GM10248 (cell line): ENCODE results near the gene LCN12.

Experiments used
- CTCF ChIA-PET: fragments of 300-600 bp; sonication (Branson Sonifier 250); formaldehyde crosslinking; extraction: SDS; loops from one replicate; lab custom pipeline; 2021; ENCODE audit warnings: antibody characterized with exemption; lab: Yijun Ruan, JAX
- POLR2A ChIA-PET: fragments of 350-650 bp; sonication (Branson Sonifier 250); formaldehyde crosslinking; extraction: SDS; loops from one replicate; lab custom pipeline; 2020; ENCODE audit warnings: antibody characterized with exemption; lab: Yijun Ruan, JAX
- DNase-seq: peaks from one replicate; pipeline ENCODE4 v3.0.0; 2012; ENCODE audit errors: extremely low spot score
- CTCF ChIP-seq: IDR thresholded peaks from 2 replicates; pipeline ENCODE4 v1.5.1; 2012; ENCODE audit warnings: mild to moderate bottlenecking, low read depth; ENCODE audit errors: extremely low read depth, missing control alignments, control extremely low read depth

The LCN12 gene

GRCh38 chr9:136964171-136964689, 12.2 kb downstream of the LCN12 start:
- POLR2A ChIA-PET = no interaction called here
- CTCF ChIA-PET = interaction anchor here (0.6 to 2.7 kb wide), 3 partner anchors 35 to 71 kb away, joined by 3 to 8 read pairs (median 7); no protein-coding TSS in a partner anchor
- no peak for TF ChIP-seq CTCF
- no peak for DNase-seq

- DNase-seq = no peak
- ChIA-PET CTCF (interaction anchor here (0.6 to 2.7 kb wide), 3 partner anchors 34 to 70 kb away, joined by 3 to 8 read pairs (median 7); no protein-coding TSS in a partner anchor), POLR2A (no interaction called here)
- no peak for TF ChIP-seq CTCF
Observed at GRCh38 chr9:136964833-136965422, 12.9 kb downstream of the LCN12 start.

- ChIA-PET POLR2A (no interaction called here), CTCF (interaction anchor here (1.3 to 2.7 kb wide), 3 partner anchors 63 to 271 kb away, joined by 3 to 8 read pairs (median 7); no protein-coding TSS in a partner anchor)
- no peak for DNase-seq
- TF ChIP-seq CTCF = no peak
Observed at GRCh38 chr9:136965771-136966484, 13.9 kb downstream of the LCN12 start.

- ChIA-PET CTCF (interaction anchor here (0.8 to 2.1 kb wide), 4 partner anchors 20 to 67 kb away, joined by 4 to 6 read pairs (median 4); no protein-coding TSS in a partner anchor), POLR2A (interaction anchor here (0.6 kb wide), 1 partner anchor 36 kb away, joined by 5 read pairs; no protein-coding TSS in a partner anchor)
- no peak for TF ChIP-seq CTCF
- no peak for DNase-seq
Observed at GRCh38 chr9:136968333-136969127, 16.5 kb downstream of the LCN12 start.

GRCh38 chr9:136969150-136969549, 17.1 kb downstream of the LCN12 start:
- ChIA-PET CTCF (interaction anchor here (0.8 to 2.1 kb wide), 4 partner anchors 20 to 66 kb away, joined by 4 to 6 read pairs (median 4); no protein-coding TSS in a partner anchor), POLR2A (no interaction called here)
- TF ChIP-seq CTCF = no peak
- DNase-seq = no peak

- no peak for DNase-seq
- CTCF ChIA-PET = interaction anchor here (1.2 to 2.1 kb wide), 4 partner anchors 9 to 94 kb away, joined by 3 to 6 read pairs (median 4); no protein-coding TSS in a partner anchor
- POLR2A ChIA-PET = no interaction called here
- no peak for TF ChIP-seq CTCF
Observed at GRCh38 chr9:136969774-136970173, 17.7 kb downstream of the LCN12 start.
